ENCODE data around the gene LRP2.
"Not testable (repeated sequence)": the region's sequence is repeated elsewhere in the genome, so short reads cannot be mapped to it uniquely, and the experiment has no call there.

LRP2 gene

GRCh38 chr2:169136885-169137534 is 225.3 kb downstream of the LRP2 start:
- DNase-seq (ENCODE audit: low read depth, low spot score) = no peak
- no peak overlapping the region for H3K27ac ChIP-seq

GRCh38 chr2:169136428-169136827 is 225.9 kb downstream of the LRP2 start:
- H3K27ac ChIP-seq; DNase-seq (ENCODE audit: low read depth, low spot score): not testable (repeated sequence)

- not testable (repeated sequence) for DNase-seq (ENCODE audit: low read depth, low spot score); H3K27ac ChIP-seq
Observed at GRCh38 chr2:169134272-169134671, 228.1 kb downstream of the LRP2 start.

GRCh38 chr2:169131587-169132512 is 230.5 kb downstream of the LRP2 start:
- DNase-seq (ENCODE audit: low read depth, low spot score) = no peak
- no peak overlapping the region for H3K27ac ChIP-seq

DNA sequence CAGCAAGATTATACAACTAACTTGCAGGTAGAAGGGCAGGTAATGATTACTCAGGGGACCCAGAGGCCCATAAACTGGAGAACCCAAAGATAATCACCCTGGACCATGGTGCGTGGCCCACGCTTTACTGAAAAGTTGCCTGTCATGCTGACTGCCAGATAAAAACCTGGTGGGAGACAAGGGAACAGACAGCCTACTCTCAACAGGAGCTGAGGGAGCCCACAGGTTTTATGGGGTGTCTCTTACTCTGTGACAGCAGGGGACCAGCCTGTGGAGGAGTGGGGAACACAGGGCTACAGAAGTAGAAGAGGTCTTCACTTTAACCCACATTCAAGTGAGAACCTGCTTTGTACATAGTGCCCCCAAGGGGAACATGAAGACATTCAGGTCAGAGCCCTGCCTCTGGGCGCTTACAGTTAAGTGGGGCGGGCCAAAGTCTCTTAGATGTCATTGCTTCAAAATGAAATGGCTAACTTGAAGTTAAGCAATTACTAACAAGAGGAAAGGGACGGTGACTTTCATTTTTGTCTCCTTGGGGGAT is 232.6 kb downstream of the LRP2 start:
- no peak overlapping the region for H3K27ac ChIP-seq
- DNase-seq (ENCODE audit: low read depth, low spot score) = no peak

- no peak overlapping the region for H3K27ac ChIP-seq
Observed at GRCh38 chr2:169119851-169120250, 242.5 kb downstream of the LRP2 start.

DNA sequence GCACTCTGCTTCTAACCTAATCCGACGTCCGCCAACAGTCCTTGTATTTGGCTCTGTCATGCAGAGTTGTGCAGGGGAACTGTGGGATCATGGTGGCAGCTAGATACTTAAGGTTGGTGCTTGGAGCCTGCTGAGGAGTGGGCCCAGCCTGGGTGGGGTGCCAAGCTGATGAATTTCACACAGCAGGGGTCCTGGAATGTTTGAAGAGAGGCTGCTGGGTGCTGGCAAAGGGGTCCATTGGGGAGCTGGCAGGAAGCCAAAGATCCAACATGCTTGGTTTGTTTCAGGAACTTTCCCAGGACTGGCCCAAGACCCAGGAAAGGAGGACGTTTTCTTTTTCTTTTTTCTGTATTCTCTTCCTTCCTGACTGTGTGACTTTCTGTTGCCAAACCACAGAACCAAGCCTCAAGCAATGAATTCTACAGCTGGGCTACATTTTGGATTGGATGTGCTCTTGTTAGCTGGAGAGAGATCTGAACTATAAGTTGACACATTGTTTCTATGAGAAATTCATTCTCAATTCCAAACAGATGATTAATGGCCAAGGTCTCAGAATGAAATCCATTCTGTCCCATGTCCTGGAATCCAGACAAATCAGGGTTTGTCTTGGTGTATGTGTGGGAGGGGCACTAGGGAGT is 243.1 kb downstream of the LRP2 start:
- no peak for DNase-seq (ENCODE audit: low read depth, low spot score)
- H3K27ac ChIP-seq = no peak overlapping the region

More at GRCh38 chr2:169119851-169120250, 242.5 kb downstream of the LRP2 start:
- DNase-seq (ENCODE audit: low read depth, low spot score) = no peak

DNA sequence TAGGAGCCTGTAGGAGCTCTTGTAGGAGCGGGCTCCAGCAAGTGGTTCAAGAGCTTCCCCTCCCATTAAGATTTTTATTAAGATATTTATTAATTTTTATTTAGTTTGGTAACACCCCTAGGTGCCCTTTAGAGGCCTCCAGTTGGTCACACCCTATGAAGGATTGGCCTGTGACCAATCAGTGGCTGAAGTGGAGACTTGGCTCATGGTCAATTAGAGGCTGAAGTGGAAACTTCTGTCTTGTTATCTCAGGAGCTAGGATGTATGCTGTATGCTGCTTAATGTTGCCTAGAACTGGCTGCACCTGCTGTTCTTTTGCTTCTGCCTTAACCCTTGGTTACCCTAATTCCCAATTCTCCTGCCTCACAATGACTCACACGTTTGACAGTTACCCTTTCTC is 244.3 kb downstream of the LRP2 start:
- DNase-seq (ENCODE audit: low read depth, low spot score) = no peak
- no peak overlapping the region for H3K27ac ChIP-seq

DNA sequence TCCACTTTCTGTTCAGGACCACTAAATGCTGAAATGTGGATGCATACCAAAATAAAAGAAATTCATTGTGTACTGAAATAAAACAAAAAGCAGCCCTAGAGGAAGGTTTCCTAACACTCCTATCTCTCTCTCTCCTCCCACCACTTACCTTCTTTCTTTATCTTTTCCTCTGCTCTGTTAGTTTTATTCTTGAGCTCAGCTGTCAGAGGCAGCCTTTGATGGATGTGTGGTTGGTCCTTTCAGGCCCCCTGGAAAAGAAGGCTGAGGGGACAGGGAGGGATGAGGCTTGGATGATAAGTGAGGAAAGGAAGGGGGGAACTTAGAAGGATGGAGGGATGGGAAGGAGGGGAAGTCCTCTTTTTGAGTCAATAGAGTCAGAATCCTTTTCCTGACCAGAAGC is 245.3 kb downstream of the LRP2 start:
- no peak for DNase-seq (ENCODE audit: low read depth, low spot score)
- no peak overlapping the region for H3K27ac ChIP-seq

DNA sequence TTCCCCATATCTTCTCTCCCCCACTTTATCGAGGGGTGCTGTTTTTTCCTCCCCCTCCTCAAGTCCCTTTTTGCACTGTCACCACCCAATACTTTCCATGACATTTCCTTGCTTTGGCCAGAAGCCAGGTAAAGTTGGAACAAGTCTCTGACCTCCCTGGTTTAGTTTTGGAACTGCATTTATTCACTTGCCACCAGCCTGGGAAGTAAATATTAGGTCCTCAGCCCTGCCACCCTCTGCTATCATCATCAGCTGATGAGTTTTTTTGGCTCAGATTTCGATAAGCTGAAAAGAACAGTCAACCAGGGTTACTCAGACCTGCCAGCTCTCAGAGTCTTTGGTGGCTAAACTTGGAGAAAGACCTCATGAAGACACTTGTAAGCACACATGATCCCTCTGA is 246.0 kb downstream of the LRP2 start:
- no peak overlapping the region for H3K27ac ChIP-seq
- no peak for DNase-seq (ENCODE audit: low read depth, low spot score)

- no peak overlapping the region for H3K27ac ChIP-seq
- DNase-seq (ENCODE audit: low read depth, low spot score) = no peak
Observed at GRCh38 chr2:169114056-169114455, 248.3 kb downstream of the LRP2 start.

DNA sequence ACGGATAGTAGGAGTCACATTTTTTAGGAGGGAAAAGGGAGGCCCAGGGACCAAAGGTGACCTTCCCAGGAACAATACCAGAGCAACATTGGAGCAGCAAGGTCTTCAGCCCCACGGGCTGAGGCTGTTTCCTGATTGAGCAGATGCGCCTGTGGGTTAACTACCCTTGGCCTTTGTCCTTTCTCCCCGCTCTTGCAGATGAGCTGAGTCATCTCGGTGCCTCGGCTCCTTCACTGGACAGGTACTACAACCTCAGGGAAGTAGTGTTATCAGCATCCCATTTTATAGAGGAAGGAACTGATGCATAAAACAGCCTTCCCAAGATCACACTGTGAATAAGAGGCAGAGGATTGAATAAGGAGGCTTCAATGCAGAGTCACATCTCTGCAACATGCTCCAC is 249.5 kb downstream of the LRP2 start:
- DNase-seq (ENCODE audit: low read depth, low spot score) = no peak
- no peak overlapping the region for H3K27ac ChIP-seq

- DNase-seq (ENCODE audit: low read depth, low spot score) = no peak
Observed at GRCh38 chr2:169110916-169111315, 251.4 kb downstream of the LRP2 start.

DNA sequence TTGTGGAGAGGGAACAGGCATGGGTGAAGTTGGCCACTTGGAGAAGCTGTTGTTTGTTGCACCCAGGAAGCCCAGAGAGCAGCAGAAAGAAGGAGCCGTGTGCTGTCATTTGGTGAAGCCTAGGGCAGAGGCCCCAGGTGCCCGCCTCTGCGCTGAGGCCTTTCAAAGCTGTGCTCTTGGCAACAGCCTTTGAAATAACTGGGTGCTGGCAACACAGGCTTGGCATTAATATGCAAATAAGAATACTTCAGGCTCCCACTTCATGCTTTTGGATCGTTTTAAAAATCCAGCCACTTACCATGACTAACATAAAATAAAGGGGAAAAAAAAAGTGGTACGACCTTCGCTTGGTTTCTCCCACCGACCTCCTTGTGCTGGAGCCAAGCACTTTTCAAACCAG is 251.9 kb downstream of the LRP2 start:
- no peak for DNase-seq (ENCODE audit: low read depth, low spot score)
- H3K27ac ChIP-seq = no peak overlapping the region

More at GRCh38 chr2:169110916-169111315, 251.4 kb downstream of the LRP2 start:
- no peak overlapping the region for H3K27ac ChIP-seq

DNA sequence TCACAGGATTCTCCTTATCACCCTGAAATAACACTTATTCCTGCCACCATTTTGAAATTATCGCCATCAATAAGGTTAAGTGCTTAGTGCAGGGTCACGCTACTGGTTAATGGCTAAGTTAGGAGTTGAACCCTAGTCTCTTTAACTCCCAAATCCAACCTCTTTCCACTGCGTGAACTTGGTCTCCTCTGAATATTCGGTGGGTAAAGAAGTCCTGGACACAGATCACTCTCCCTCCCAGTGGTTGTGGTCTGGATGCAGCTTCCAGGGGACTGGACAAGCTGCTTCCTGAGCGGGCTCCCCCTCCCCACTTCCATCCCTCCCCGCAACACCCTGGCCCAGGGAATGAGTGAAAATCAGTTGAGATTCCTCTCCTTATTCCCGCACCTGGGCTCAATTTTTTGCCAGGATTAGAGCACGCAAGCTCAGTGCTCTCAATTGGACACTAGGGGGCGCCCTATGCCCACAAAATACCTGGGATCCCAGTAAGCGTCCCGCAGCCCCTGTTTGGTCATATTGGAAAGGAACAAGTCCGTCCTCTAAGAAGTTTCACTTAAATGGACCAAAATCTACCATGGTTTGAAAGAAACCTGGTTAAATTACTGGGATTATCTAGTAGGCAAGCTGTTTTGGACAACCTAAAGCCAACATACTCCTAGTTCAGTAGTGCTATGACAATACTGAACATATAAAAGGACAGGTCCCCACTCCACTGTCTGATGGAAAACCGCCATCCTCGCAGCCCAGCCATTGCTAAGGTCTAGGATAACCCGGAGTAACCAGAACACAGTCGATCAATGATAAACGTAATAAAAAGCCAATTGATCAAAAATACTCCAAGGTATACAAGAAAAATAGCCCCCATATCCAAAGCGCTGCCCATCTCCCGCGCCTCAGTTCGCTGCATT is 252.6 kb downstream of the LRP2 start:
- DNase-seq (ENCODE audit: low read depth, low spot score) = peak; percentile 27
- no peak overlapping the region for H3K27ac ChIP-seq

DNA sequence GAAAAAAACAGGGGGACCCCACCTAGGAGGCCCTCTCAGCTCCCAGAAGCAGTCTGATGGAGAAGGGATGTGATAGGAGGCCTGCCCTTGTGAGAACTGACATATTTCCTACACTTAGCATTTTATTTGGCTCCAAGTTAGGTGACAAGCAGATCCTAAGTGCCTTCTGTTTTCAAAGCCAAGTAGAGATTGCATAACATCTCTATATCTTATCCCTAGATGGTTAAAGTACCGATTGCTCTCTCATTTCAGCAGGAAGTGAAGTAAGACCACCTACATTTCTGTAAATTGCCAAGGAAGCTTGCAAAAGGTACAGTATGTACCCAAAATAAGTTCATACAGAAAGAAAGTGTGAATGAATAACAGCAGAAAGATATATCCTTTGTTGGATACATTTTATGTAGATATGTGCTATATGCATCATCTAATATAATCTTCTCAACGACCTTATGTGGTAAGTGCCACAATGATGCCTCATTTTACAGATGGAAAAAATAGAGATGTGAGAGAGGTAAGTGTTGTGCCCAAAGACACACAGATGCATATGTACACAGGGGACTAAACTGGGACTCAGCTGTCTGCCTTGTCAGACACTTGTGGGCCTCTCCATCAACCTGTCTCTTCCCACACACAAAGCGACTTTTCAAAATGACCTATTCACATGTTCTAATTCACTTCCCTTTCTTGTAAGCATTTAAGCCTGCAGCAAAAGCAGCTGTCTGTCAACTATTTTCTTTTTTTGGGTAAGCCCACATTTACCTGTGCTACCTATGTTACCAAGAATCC is 254.0 kb downstream of the LRP2 start:
- no peak for DNase-seq (ENCODE audit: low read depth, low spot score)
- H3K27ac ChIP-seq = no peak overlapping the region

GRCh38 chr2:169107645-169108044 is 254.7 kb downstream of the LRP2 start:
- H3K27ac ChIP-seq = no peak overlapping the region
- no peak for DNase-seq (ENCODE audit: low read depth, low spot score)

GRCh38 chr2:169106563-169107545 is 255.5 kb downstream of the LRP2 start:
- no peak overlapping the region for H3K27ac ChIP-seq
- DNase-seq (ENCODE audit: low read depth, low spot score) = no peak

Measured in epithelial cell of prostate (primary cell).